GM12801 (cell line): Measurements from ENCODE around the gene PHF3.

Experiments
- CTCF ChIP-seq: IDR thresholded peaks from one replicate; pipeline ENCODE4 v1.5.1; 2011; ENCODE audit warnings: control low read depth; ENCODE audit not compliant: insufficient read length; ENCODE audit errors: extremely low read depth

PHF3 gene

GRCh38 chr6:63745784-63746183 lies 110.2 kb downstream of the PHF3 start:
- TF ChIP-seq CTCF, result no peak

- TF ChIP-seq CTCF, result no peak
Measured at GRCh38 chr6:63750400-63750799, 114.8 kb downstream of the PHF3 start.

- TF ChIP-seq CTCF, result no peak
Measured at GRCh38 chr6:63757826-63758225, 122.2 kb downstream of the PHF3 start.

- TF ChIP-seq CTCF, result no peak
Measured at GRCh38 chr6:63759605-63760105, 124.1 kb downstream of the PHF3 start.

- TF ChIP-seq CTCF, result no peak
Measured at GRCh38 chr6:63760199-63760598, 124.6 kb downstream of the PHF3 start.

- TF ChIP-seq CTCF, result no peak
Measured at GRCh38 chr6:63764318-63764916, 128.8 kb downstream of the PHF3 start.
